K562 (cell line): Measurements from ENCODE around the gene UBQLN2. TPM values are rescaled to one million over a fixed set of nuclear protein-coding genes. Genes with fewer than 3 reads are reported as not detected.

Source experiments
- BRD4 ChIP-seq: fragments of 200-600 bp; sonication (generic); IDR thresholded peaks from 2 replicates; pipeline ENCODE4 v1.6.1; 2017; ENCODE audit warnings: inconsistent platforms
- DEAF1 ChIP-seq: fragments of 450-650 bp; formaldehyde crosslinking; IDR thresholded peaks from 2 replicates; pipeline ENCODE4 v1.4.0; 2020; ENCODE audit warnings: mild to moderate bottlenecking, moderate library complexity
- ETS2 ChIP-seq: IDR thresholded peaks from 2 replicates; pipeline ENCODE4 v1.6.1; 2016; ENCODE audit warnings: borderline replicate concordance, missing genetic modification characterization, mild to moderate bottlenecking, moderate library complexity, missing compliant biosample characterization; ENCODE audit not compliant: poor library complexity, severe bottlenecking
- HEY1 ChIP-seq: fragments of 250-450 bp; sonication (Bioruptor Pico); IDR thresholded peaks from 2 replicates; pipeline ENCODE4 v1.5.0; 2020; ENCODE audit warnings: mild to moderate bottlenecking, moderate library complexity, borderline replicate concordance
- LEF1 ChIP-seq: fragments of 450-650 bp; IDR thresholded peaks from 2 replicates; pipeline ENCODE4 v1.6.1; 2016; ENCODE audit warnings: mild to moderate bottlenecking
- MCM7 ChIP-seq, 2 experiments: fragments of 450-650 bp; IDR thresholded peaks; 2 replicates each; pipeline ENCODE4 v1.6.1; 2016 to 2018
- MXI1 ChIP-seq: IDR thresholded peaks from 2 replicates; pipeline ENCODE4 v1.6.1; 2011; ENCODE audit warnings: low read depth, mild to moderate bottlenecking, improper control_type of control experiment, low read length
- NCOR1 ChIP-seq: fragments of 450-650 bp; IDR thresholded peaks from 2 replicates; pipeline ENCODE4 v1.6.1; 2016; ENCODE audit warnings: mild to moderate bottlenecking, moderate library complexity
- RBFOX2 ChIP-seq: fragments of 200-400 bp; formaldehyde crosslinking; IDR thresholded peaks from 2 replicates; pipeline ENCODE4 v1.6.1; 2017; ENCODE audit warnings: low read depth, mild to moderate bottlenecking, low read length, moderate library complexity
- SIN3A ChIP-seq, 2 experiments: fragments of 150-350 bp in 1 of 2; IDR thresholded peaks; 2 replicates each; pipeline ENCODE4 v1.6.1; 2011 to 2016; ENCODE audit warnings: borderline replicate concordance in 2 of 2, low read depth in 2 of 2, low read length in 2 of 2, mild to moderate bottlenecking in 2 of 2, moderate library complexity in 2 of 2; ENCODE audit not compliant: control insufficient read depth in 1 of 2
- SMAD2 ChIP-seq: fragments of 150-350 bp; IDR thresholded peaks from 2 replicates; pipeline ENCODE4 v1.6.1; 2014; ENCODE audit warnings: low read depth, mild to moderate bottlenecking, low read length
- TEAD2 ChIP-seq: fragments of 450-650 bp; IDR thresholded peaks from 2 replicates; pipeline ENCODE4 v1.6.1; 2016; ENCODE audit warnings: missing genetic modification characterization, control low read depth, missing compliant biosample characterization
- TSC22D4 ChIP-seq: fragments of 450-650 bp; IDR thresholded peaks from 2 replicates; pipeline ENCODE4 v1.6.1; 2016; ENCODE audit warnings: missing genetic modification characterization, missing biosample characterization, control low read depth
- ZBTB2 ChIP-seq: fragments of 450-650 bp; IDR thresholded peaks from 2 replicates; pipeline ENCODE4 v1.6.1; 2016; ENCODE audit warnings: antibody characterized with exemption
- ZBTB26 ChIP-seq: fragments of 450-650 bp; formaldehyde crosslinking; IDR thresholded peaks from 2 replicates; pipeline ENCODE4 v1.4.0; 2022; ENCODE audit warnings: missing genetic modification characterization
- ZC3H4 ChIP-seq: sonication (generic); formaldehyde crosslinking; IDR thresholded peaks from 2 replicates; pipeline ENCODE4 v1.9.0; 2021; ENCODE audit warnings: missing genetic modification reagents, borderline replicate concordance
- ZKSCAN3 ChIP-seq: fragments of 250-450 bp; sonication (Bioruptor Pico); IDR thresholded peaks from 2 replicates; pipeline ENCODE4 v1.4.0; 2020
- ZNF239 ChIP-seq: fragments of 250-450 bp; sonication (Bioruptor Pico); IDR thresholded peaks from 2 replicates; pipeline ENCODE4 v1.4.0; 2020; ENCODE audit warnings: mild to moderate bottlenecking
- ZNF395 ChIP-seq: fragments of 200-800 bp; sonication (Bioruptor generic); IDR thresholded peaks from 2 replicates; pipeline ENCODE4 v1.6.1; 2017; ENCODE audit warnings: missing genetic modification characterization, missing compliant biosample characterization
- ZNF445 ChIP-seq: fragments of 250-450 bp; sonication (Bioruptor Pico); IDR thresholded peaks from 2 replicates; pipeline ENCODE4 v1.4.0; 2020; ENCODE audit warnings: low read depth, mild to moderate bottlenecking, moderate library complexity
- ZNF785 ChIP-seq: fragments of 250-450 bp; sonication (Bioruptor Pico); IDR thresholded peaks from 2 replicates; pipeline ENCODE4 v1.4.0; 2020; ENCODE audit warnings: mild to moderate bottlenecking
- ZNF79 ChIP-seq: fragments of 250-450 bp; sonication (Bioruptor Pico); IDR thresholded peaks from 2 replicates; pipeline ENCODE4 v1.4.0; 2020; ENCODE audit warnings: low read depth, mild to moderate bottlenecking, moderate library complexity
- ZSCAN32 ChIP-seq: fragments of 450-650 bp; formaldehyde crosslinking; IDR thresholded peaks from 2 replicates; pipeline ENCODE4 v1.4.0; 2020; ENCODE audit warnings: mild to moderate bottlenecking, moderate library complexity
- polyA plus RNA-seq, 8 experiments: library from polyadenylated mRNA; depleted of rRNA in 4 of 8; stranded (reverse) in 5 of 8; unstranded in 3 of 8; fragments of >200 nt; fragmentation: Nextera tagmentation in 2 of 8; fragmentation: Illumina TruSeq in 1 of 8; extraction: Ambion mirVana in 2 of 8; extraction: Trizol in 1 of 8; gene quantifications; 2 replicates each; pipeline versions ENCODE4 v1.2.1 to v1.2.3, GENCODE V29; 2011 to 2014; ENCODE audit warnings: inconsistent platforms in 1 of 8, missing spikeins in 1 of 8
- total RNA-seq, 7 experiments: library from RNA; depleted of rRNA in 6 of 7; stranded (reverse); fragments of >200 nt in 6 of 7; fragmentation: Illumina TruSeq in 2 of 7; extraction: Trizol in 2 of 7; gene quantifications; 2 replicates each; pipeline versions ENCODE4 v1.2.1 to v1.2.3, GENCODE V29; 2011 to 2021; ENCODE audit warnings: low replicate concordance in 1 of 7

Gene UBQLN2
- total and polyA plus RNA-seq, 9 of the 15 experiments (the other 6 are each of a cell fraction or from before 2014, with no cell fraction given): 1.5 to 17.9 (median 5.7) TPM

- TF ChIP-seq RBFOX2 (peak; percentile 82), SMAD2 (no peak), MXI1 (no peak), ZKSCAN3 (CRISPR knock-in tag) (no peak), TSC22D4 (tag) (no peak), ZC3H4 (CRISPR knock-in tag) (no peak), ZSCAN32 (CRISPR knock-in tag) (no peak), ZNF239 (CRISPR knock-in tag) (no peak), ZNF79 (CRISPR knock-in tag) (no peak), MCM7 (IDR thresholded peaks at IDR 0.05) (no peak), TEAD2 (tag) (no peak), BRD4 (no peak), ZBTB26 (CRISPR knock-in tag) (0 out of 2 replicates have a peak, but pooled peaks have one; percentile 60), ZNF445 (CRISPR knock-in tag) (no peak), ZBTB2 (peak; percentile 58), HEY1 (CRISPR knock-in tag) (no peak), NCOR1 (peak; percentile 52), ZNF395 (CRISPR knock-in tag) (no peak; the same call in 1 of the 2 replicates), DEAF1 (CRISPR knock-in tag) (no peak), SIN3A (IDR thresholded peaks at IDR 0.05; ENCODE audit: borderline replicate concordance in 2 of 2, control insufficient read depth in 1 of 2, low read depth in 2 of 2, low read length in 2 of 2) (no peak; a peak in 1 of 4 replicates), ETS2 (tag) (no peak), ZNF785 (CRISPR knock-in tag) (no peak), LEF1 (peak; percentile 59; the same call in 1 of the 2 replicates)
Observed at GRCh38 chrX:56563231-56564161, at the start of gene UBQLN2 (continued).
